HG03135 (cell line): ENCODE results near the gene SNAP23.

Experiments used
- ATAC-seq: cut with Tn5 transposase; IDR thresholded peaks from one replicate; pipeline ENCODE4 v1.9.1; 2021; ENCODE audit warnings: mild to moderate bottlenecking, moderate library complexity; ENCODE audit not compliant: unreplicated experiment

The SNAP23 gene

DNA sequence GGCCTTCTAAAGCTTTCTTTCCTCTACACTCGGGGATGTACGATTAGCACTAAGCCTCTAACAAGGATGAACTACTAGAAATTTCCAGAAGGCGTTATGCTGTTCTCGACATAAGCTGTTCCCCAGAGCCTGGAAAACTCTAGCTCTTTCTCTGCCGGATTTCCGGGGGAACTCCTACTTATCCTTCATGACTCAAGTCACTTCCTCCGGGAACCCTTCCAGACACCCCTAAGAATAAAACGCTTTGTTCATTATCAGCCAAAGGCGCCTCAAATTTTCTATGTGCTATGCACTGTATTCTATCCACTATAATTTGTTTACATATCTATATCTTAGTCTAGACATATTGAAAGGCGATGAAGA is 455 bp upstream of the SNAP23 start:
- ATAC-seq = no peak

DNA sequence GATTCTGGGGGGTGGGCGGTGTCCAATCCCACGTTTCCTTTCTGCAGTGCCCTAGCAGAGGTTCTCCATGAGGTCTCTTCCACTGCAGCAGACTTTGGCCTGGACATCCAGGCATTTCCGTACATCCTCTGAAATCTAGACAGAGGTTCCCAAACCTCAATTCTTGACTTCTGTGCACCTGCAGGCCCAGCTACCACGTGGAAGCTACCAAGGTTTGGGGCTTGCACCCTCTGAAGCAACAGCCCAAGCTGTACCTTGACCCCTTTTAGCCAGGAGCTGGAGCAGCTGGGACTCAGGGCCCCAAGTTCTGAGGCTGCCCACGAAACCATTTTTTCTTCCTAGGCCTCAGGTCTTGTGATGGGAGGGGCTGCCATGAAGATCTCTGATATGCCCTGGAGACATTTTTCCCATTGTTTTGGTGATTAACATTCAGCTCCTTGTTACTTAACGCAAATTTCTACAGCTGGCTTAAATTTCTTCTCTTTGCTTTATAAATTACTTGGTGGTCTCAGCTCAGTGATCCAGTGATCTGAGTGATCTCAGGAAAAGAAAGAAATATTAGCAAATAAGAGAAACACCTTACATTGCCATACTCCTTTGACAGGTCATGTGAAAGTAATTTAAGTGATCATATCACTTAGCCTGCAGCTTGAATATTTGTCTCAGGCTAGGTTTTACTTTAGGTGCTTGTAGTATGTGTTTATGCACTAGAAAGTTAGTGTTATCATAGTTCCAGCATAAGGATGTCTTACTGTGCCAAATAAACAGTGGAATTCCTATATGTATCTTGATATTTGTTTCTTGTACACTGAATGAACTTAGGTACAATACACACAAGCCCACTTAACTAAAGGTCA is 3.0 kb downstream of the SNAP23 start:
- no peak for ATAC-seq

DNA sequence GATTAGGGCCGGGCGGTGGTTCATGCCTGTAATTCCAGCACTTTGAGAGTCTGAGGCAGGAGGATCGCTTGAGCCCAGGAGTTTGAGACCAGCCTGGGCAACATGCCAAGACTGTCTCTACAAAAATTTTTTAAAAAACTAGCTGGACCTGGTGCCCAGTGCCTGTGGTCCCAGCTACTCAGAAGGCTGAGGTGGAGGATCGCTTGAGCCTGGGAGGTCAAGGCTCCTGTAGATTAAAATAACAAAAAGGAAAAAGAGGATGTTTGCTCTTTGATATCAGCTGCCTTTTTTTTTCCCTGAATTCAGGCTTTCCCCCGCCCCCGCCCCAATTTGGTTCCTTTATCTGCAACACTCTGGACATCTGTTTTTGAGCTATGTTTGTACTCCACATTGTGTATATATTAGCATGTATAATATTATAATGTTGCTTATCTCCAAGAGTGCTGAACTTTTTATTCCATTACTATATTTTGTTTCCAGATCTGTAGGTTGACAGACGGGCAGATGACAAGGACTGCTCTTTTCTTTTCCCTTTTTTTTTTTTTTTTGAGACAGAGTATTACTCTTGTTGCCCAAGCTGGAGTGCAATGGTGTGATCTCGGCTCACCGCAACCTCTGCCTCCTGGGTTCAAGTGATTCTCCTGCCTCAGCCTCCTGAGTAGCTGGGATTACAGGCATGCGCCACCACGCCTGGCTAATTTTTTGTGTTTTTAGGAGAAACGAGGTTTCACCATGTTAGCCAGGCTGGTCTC is 4.6 kb downstream of the SNAP23 start:
- no peak for ATAC-seq

DNA sequence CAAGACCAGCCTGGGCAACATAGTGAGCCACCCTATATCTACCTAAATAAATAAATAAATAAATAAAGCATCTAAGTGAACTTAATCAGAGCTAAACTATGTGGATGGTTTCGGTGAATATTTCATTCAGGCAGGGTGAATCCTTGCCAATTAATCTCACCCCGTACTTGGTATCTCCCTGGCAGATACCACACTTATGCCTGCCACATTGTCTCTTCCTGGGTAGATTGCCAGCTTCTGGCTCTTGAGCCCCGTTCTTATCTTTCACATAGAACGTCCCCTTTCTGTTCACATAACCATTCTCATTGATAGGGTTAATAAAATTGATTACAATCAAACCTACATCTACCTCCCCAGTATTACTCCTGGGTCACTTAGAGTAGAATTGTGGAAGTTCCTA is 7.0 kb downstream of the SNAP23 start:
- no peak for ATAC-seq

DNA sequence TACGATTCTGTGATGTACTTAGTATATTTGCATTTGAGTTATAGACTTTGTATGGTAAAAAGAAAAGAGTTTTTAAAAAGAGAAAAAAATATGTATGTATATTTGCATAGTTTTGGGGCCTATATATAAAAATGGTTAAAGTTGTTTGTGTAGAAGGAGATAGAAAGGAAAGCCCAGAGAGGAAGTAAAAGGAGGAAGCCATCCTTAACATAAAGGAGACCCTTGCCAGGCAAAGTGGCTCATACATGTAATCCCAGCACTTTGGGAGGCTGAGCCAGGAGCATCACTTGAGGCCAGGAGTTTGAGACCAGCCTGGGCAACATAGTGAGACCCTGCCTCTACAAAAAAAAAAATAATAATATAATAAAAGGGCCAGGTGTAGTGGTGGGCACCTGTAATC is 8.4 kb downstream of the SNAP23 start:
- ATAC-seq = no peak

DNA sequence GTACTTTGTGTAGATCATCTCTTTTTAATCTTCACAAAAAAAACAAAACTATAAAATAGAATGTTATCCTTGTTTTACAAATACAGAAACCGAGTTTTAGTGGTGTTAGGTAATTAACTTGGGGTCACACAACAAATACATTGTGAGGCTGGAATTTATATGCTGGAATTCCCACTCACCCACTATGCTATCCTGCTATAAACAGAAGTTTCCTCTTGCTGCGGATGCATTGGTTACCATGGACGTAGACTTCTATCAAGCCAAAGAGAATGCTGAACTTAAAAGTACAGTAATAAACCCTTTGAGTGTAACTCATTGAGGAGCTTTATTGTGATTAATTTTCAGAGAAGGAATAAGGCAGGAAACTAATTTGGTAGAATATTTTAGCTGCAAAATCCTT is 9.2 kb downstream of the SNAP23 start:
- ATAC-seq = no peak

DNA sequence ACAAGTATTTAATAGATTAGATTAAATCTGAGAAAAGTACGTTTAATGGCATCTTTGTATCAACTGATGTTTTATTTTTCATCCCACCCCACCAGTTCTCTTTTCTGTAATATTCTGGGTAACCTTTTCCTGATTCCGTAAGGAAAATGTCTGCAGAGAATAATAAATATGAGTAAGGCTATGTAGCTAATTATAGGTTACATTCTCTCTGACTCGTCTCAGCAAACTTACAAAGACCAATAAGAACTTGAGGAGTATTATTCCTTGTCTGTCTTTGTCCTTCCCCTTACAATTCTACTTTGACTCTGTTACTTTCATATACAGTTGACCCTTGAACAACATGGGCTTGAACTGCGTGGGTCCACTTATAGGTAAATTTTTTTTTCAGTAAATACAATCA is 12.1 kb downstream of the SNAP23 start:
- ATAC-seq = no peak

DNA sequence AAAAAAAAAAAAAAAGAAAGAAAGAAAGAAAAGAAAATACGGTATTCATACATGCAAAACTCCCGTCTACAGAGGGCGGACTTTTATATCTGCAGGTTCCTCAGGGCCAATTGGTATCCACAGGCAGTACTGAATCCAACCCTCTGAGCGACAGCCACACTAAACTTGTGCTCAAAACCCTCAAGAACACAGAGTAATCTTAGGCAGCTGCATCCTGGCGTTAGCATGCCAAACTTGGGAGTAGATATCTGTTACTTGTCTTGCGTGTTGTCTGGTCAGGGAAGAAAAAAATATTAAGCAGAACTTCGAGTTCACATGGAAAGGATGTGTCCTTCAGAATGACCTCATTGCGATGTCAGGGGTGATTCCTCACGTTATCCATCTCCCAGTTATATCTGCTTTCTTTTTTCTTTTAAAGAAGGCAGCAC is 12.8 kb downstream of the SNAP23 start:
- no peak for ATAC-seq

DNA sequence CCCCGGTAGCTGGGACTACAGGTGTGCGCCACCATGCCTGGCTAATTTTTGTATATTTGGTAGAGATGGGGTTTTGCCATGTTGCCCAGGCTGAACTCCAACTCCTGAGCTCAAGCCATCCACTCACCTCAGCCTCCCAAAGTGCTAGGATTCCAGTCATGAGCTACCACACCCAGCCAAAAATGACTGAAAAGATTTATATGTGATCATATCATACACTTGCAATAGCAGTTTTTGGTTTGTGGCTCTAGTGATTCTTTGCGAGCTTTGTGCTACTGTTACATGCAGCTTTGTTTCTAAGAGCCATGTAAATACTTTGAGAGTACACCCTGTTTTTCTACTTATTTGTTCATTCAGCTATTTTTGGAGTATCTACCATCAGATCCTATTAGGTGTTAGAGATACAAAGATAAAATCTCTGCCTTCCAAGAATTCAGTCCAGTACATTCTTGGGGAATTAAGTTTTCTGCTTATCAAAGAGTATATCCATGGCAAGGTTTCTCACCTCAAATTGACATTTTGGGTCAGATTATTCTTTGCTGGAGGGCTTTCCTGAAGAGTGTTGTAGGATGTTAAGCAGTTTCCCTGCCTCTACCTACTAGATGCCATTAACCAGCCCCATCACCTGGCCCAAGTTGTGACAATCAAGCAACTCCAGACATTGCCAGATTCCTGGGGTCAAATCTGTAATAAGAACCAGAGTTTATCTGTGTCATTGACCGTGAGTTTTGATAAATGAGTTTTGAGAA is 15.0 kb downstream of the SNAP23 start:
- ATAC-seq = no peak

DNA sequence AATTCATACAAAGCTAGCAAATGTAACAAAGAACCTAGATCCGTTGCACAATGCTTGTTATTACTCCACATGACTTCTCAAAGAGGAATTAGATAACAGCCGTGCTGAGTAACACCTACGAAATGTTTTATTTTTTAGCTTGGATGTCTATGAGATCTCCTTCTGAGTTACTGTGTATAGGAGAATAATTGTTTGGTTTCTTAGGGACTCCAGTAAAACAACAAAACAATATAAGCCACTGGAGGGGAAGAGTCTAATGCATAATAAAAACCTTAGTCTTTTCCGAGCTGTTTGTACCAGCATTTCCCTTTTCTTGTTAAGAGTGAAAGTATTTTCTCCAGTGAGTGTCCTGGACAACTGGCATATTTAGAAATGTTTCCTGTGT is 15.6 kb downstream of the SNAP23 start:
- no peak for ATAC-seq

DNA sequence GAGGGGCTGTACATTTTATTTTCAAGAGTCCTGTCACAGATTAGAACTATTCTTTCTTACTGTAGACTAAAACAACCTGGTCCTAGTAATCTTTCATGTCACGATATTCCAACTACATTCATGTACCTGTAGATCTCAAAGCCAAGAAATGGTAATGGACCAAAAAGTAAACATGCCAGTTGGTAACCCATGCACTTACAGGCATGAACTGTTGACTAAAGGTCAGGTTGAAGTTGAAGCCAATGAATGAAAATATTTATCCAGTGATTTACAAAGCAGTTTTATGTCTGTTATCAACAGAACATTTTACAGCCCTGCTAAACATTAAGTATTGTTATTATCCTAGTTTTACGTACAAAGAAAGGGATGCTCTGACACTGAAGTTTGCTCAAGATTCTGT is 27.9 kb downstream of the SNAP23 start:
- ATAC-seq = no peak

DNA sequence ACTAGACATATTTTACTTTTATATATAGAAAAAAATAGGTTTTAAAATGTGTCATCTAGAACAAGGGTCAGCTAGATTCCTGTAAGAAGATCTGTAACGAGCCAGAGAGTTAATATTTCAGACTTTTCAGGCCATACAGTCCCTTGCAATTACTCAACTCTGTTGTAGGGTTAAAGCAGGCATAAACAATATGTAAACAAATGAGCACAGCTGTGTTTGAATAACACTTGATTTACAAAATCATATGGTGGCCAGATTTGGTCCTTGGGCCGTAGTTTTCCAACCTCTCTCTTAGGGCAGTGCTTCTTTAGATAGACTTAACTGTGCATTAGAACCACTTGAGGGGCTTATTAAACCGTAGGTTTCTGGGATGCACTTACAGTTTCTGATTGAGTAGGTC is 33.5 kb downstream of the SNAP23 start:
- ATAC-seq = no peak

DNA sequence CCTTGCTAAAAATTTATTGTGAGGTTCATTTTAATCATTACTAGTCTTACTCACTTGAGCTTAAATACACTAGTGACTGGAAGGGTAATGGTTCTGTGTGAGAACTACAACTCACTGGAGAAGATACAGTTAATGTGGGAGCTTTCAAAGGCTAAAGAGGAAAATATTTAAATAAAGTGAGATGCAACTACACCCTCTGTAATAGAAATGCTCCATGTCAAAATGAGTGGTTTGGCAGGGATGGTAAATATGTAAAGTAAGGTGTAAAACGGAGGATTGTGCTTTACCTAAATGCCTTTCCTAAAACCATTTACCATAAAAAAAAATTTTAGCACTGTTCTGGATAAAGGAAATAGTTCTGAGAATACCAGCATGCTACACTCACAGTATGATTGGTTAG is 37.8 kb downstream of the SNAP23 start:
- ATAC-seq = no peak

DNA sequence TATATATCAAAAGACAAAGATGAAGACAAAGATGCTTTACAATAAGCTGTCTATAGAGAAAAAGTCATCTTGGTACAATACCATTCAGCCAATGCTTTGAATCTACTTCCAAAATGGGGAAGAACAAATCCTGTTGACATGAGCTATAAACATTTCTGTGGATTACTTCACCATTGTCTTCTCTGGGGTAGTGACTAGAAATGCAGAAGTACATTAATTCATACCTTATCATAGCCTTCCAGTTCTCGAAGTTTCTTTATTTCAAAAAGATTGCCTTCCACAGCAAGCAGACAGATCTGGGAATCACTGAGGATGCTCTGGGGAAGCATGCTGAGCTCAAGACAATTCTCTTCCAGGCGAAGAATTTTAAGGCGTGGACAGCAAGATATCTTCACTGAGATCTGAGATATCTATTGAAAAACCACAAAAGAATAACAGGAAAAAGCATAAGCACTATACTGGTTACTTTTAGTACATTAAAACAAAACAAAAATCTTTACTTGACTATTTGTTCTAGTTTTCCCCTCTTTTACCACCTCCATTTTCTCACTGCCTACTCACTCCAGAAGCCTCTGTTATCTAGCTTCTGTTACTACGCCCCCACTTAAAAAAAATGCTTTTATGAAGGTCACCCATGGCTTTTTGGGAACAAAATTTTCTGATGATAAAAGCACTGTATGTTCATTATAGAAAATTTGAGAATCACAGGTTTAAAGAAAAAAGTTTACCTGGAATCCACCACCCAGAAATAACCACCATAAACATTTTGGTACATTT is 49.6 kb downstream of the SNAP23 start:
- ATAC-seq = no peak

DNA sequence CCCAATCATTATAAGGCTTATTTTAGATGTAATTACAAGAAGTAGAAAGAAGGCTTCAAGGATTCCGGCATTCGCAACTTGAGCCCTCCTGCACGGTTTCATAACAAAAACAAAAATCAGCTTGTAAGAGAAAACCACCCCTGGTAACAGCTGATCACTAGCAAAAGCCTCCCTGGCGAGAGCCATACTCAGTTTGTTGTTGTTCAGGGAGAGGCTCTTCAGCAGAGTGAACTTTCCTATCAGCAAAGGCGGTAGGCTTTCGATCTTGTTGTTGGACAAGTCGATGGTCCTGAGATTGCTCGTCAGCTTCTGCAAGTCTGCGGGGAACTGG is 52.4 kb downstream of the SNAP23 start:
- peak; percentile 10 for ATAC-seq

DNA sequence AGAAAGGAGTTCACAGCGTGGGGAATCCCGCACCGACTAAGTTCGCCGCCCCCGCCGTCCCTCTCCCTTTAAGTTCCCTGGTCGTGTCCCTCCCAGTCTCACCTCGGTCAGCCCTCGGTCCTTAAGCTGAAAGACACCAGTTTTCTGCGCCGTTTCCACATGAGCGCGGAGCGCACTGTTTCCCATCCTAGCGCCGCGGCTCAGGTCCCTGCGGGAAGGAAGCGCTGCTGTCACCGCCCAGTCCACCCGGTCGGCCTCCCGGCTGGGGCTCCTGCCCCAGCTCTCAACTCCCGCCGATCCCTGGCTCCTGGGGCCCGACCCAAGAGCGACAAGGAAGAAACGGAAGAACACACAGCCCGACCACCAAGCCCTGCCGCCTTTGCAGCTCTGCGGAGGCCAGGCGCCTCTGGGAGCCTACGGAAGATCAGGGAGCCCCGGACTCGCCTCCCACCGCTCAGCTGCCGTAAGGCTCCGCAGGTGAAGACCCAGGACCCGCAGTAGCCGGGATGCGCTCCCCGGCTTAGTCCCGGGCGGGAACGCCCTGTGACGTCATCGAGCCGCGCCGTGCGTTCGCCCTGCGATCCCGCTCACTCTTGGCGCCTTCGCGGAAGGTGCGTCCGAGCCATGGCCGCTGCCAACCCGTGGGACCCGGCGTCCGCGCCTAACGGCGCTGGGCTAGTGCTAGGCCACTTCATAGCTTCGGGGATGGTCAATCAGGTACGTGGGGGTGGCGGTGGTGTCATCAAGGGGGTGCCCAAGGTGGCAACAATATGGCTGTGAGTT is 53.0 kb downstream of the SNAP23 start, which contains the start of the genes HAUS2 and LRRC57:
HAUS2 (plus strand) TSS at position 590 of the 783 bp plus-strand sequence; CDS start at position 625, 35 bp downstream.
LRRC57 (minus strand) TSS at position 545 of the 783 bp plus-strand sequence; CDS start at position 186, 359 bp downstream.
- ATAC-seq = peak; percentile 81

DNA sequence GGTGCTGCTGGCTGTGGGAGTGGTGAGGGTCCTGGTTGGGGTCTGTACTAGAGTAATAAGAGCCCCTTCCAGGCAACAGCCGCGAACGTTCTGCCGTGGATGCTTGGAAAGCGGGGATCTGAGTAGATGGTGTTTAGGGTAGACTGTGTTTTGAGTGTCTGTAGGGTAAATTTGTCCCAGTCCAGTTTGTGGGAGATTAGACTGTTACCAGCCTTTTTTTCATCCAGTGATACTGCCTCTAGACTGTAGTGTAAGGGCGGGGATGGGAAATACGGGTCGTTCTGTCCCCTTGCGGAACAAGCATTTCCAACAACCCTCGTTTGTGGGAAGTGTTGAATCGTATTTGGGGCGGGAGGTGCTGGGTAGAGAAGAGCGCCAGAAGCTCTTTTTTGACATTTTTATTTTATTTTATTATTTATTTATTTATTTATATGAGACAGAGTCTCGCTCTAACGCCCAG is 53.6 kb downstream of the SNAP23 start:
- ATAC-seq = peak; percentile 32

DNA sequence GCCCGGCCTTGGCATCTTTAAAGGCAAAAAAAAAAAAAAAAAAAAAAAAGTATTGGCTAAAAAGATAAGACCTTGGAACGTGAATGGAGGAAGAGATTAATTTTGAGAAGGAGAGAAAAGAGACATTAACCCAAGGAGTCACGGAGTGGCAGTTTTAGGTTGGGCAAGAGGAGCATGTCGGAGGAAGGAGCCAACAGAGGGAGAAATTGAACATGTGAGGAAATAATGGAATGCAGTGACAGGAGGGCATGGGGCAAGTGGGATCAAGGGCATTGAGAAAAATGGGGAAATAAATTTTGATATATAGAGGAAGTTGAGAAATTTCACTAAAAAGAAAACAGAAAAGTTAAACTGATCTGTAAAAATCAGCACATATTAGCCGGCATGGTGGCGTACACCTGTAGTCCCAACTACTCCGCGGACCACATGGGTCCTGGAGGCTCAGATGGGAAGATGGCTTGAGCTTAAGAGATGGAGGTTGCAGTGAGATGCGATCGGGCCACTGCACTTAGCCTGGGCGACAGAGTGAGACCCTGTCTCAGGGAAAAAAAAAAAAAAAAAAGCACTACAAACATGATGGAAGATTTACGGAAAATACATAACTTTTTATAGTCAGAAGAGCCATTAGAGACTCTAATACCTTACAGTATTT is 54.4 kb downstream of the SNAP23 start:
- no peak for ATAC-seq

DNA sequence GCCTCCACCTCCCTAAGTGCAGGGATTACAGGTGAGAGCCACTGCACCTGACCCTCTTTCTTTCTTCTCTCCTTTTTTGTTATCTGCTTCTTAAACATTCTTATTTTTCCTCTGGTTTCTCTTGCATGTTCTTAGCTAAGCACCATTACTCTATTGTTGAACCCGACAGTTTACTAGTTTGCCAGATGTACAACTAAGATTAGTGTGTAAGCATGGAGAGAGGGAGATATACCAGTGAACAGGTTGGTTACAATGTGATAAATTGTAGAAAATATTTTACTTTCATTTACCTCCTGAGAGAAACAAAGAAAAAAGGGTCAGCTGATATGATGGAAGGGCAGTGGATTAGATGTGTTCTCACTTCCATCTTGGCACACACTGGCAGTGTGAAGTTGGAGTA is 58.1 kb downstream of the SNAP23 start:
- no peak for ATAC-seq
